NOMO-1 (cell line): ENCODE data around the gene NPY4R2.
"Not testable (repeated sequence)": the region's sequence is repeated elsewhere in the genome, so short reads cannot be mapped to it uniquely, and the experiment has no call there.

Experiments used
- DNase-seq, 2 experiments: peaks; one replicate each; lab custom pipeline; 2025; ENCODE audit not compliant: unreplicated experiment in 2 of 2; lab: John Stamatoyannopoulos, UW

NPY4R2 gene

DNA sequence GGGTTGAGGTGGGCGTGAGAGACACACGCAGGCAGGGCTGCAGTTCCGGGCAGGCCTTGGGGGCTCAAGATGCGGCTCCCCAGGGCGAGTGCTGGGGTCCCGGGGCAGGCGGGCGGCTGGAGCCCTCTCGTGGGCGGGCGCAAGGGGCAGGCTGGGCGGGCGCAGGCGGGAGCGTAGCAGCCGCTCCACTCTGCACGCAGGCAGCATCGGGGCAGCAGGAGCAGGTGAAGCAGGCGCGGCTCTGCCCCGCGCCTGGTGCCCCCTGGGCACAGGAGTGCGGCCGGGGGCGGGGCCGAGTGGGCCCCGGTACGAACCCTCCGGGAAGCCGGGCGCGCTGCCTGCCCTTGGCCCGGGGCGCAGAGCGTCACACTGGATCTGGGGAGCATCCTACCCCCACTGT, at the start of gene NPY4R2:
Gene NPY4R2 (plus strand): TSS at position 188 of the 400 bp plus-strand sequence. CDS start 3,326 bp downstream, outside the sequence.
- DNase-seq, result not testable (repeated sequence)

- DNase-seq, result not testable (repeated sequence)
Observed at GRCh38 chr10:47870887-47871286, 47.6 kb upstream of the NPY4R2 start.

DNA sequence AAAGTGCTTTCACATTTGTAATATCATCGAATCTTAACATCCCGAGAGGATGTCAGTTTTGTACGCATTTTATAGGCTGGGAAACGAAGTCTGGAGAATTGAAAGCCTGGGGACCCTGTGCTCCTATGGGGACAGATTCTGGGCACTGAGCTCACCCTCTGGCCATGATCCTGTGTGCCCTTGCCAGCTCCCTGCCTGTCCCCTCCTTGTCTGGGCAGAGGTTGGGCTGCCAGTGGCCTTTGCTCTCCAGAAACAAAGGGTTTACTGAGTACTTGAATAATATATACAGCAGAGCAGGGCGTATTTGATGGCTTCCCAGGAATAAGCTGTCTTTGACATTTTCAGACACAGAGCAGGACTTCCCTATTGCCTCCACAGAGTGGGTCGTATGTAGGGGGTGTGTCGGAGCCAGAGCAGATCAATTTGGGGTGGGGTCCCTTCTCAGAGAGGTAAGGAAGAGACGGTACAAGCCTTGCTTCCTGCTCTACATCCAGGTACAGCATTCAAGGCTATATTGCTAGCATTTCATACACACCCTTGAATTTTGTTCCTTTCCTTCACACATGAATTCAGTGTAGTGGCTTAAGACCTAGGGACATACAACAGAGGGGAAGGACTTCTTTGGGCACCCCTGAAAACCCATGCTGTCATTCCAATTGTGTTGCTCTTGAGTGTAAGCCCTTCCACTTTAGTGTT, 46.8 kb upstream of the NPY4R2 start:
- DNase-seq, result not testable (repeated sequence)

DNA sequence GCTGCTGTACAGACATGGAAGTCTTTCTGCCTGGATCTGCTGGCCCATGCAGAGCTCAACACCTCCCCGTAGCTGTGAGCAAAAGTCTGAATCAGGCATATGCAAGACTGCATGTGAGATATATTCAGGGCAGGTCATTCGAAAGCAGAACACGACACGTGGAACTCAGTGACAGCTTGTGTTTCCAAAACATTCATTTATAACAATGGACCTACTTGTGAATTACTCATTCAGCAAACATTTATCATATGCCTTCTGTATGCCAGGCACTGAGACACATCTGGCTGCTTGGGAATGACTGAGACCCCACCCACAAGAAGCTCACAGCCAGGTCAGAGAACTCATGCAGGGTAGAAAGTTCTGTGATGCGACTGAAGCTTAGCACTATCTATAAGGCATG, 46.2 kb upstream of the NPY4R2 start:
- DNase-seq, result not testable (repeated sequence)

GRCh38 chr10:47884239-47884638, 34.2 kb upstream of the NPY4R2 start:
- not testable (repeated sequence) for DNase-seq

GRCh38 chr10:47884934-47885333, 33.5 kb upstream of the NPY4R2 start:
- DNase-seq, result not testable (repeated sequence)

DNA sequence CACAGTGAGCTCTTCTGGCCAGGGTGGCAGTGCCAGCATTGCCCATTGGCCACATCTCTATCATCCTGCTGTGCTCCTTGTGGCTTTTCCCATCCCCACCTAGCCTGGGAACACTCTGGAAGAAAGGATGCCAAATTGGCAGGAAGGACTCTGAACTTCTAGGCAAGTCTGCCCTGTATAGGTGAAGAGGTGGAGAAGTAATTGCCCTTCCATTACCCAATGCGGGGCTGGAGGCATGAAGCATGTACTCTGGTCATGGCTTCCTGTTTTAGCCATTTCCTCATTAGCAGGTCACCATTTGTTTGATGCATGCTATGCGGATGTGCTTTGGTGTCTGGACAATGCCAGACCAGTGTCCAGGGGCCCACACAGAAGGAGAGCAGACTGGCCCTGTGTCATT, 32.1 kb upstream of the NPY4R2 start:
- not testable (repeated sequence) for DNase-seq

GRCh38 chr10:47886827-47887226, 31.6 kb upstream of the NPY4R2 start:
- DNase-seq, result not testable (repeated sequence)

DNA sequence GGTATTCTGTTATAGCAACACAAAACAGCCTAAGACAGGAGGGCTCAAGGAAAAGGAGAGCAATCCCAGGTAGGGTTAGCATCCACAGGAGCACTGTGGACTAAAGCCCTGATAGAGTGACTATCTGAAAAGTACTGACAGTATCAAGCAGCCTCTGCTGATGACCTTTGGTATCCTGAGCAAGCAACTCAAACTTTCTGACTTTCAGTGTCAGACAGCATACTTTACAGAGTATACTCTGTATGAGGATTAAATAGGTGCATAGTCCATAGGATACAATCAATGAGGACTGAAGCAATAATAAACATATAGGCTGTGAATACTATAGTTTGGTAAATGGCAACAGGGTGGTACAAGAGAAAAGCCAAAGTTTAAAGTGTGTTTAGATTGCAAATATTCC, 27.7 kb upstream of the NPY4R2 start:
- not testable (repeated sequence) for DNase-seq

DNA sequence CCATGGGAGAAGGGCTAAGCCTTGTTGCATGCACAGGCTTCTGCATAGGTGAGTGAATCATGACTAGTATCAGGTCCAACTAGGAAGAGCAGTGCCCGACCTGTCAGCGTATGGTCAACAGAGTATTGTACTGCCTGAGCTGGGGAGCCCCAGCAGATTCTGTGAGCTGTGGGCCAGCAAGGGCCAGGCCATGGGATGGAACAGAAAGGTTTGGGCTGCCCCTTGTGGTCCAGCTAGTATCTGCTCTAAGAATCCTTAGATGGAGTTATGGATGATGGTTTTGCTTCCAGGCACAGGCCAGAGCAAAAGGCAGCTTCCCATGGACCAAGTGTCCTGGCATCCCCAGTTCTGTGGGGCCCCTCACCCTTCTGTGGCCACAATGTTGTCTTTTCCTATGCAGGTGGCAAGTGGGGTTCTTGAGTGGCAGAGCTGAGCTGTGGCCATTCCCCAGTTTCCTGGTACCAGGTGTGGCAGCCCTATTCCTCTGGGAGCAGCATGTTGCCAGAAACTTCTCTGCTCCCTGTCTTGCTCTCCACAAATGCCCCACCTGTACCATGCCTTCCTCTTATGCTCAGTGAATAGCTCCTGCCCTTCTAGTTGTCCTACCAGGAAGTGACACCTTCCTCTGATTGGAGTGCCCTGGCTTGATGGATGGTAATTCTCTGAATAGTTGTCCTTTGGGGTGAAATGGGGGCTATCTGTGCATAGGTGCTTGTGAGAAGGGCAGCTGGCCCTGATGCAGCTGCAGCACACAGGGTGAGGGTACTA, 25.8 kb upstream of the NPY4R2 start:
- DNase-seq, result not testable (repeated sequence)

- DNase-seq, result not testable (repeated sequence)
Observed at GRCh38 chr10:47894571-47894970, 23.9 kb upstream of the NPY4R2 start.

GRCh38 chr10:47897813-47898212, 20.6 kb upstream of the NPY4R2 start:
- not testable (repeated sequence) for DNase-seq

DNA sequence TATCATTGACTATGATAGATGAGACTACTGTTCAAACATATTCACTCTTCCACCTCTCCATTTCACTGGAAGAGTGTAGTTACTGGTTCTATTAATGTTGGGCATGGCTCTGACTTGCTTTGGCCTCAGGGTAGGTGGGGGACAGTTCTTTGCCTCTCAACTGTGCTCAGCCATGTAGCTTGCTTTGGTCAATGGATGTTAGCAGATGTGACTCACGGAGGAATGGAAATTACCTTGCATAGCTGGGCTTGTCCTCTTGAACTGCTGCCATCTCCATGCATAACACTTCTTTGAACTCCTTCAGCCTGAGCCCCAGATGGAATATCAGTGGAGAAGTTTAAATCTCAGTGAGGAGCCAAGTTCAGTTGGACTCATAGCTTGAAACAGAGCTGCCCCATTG, 9.1 kb upstream of the NPY4R2 start:
- not testable (repeated sequence) for DNase-seq

DNA sequence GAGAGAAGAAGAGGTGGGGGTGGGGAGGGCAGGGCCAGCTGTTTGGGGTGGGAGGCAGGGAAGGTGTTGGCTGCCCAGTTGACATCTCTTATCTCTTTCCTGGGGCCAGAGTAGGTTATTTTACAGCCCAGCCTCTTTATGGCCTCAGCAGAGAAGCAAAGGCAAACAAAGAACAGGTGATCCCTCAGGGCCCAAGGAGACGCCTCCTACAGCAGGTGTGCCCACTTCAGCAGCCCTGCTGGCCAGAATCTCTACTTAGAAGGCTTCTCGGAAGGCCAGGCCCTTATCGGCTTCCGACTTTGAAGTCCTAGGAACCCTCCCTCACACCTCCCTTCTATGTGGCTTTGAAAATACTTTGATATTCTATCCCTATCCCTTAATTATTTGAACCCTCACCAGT, 8.0 kb upstream of the NPY4R2 start:
- DNase-seq, result not testable (repeated sequence)

- not testable (repeated sequence) for DNase-seq
Observed at GRCh38 chr10:47914052-47914451, 4.4 kb upstream of the NPY4R2 start.

- DNase-seq, result not testable (repeated sequence)
Observed at GRCh38 chr10:47915849-47916548, 2.5 kb upstream of the NPY4R2 start.

GRCh38 chr10:47920610-47921009, 2.1 kb downstream of the NPY4R2 start:
- DNase-seq, result not testable (repeated sequence)

DNA sequence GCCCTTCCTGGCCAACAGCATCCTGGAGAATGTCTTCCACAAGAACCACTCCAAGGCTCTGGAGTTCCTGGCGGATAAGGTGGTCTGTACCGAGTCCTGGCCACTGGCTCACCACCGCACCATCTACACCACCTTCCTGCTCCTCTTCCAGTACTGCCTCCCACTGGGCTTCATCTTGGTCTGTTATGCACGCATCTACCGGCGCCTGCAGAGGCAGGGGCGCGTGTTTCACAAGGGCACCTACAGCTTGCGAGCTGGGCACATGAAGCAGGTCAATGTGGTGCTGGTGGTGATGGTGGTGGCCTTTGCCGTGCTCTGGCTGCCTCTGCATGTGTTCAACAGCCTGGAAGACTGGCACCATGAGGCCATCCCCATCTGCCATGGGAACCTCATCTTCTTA, 4.0 kb downstream of the NPY4R2 start:
- DNase-seq, result not testable (repeated sequence)

DNA sequence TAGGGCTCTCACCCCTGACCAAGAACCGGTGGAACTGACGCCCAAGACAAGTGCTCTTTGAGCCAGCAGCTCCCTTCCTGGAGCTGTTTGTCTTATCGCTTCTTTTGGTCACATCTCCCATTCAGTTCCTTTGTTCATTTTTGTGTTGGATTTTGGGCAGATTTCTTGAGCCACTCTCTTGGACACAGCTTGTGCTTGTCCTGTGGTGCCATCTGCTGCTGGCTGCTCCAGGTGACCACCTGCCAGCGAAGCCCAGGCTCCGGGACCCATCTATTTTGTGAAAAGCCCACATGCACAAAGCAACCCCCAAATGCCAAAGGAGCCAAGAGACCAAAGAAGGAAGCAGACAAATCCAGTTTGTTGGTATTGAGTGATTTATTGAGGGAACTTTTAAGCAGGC, 6.2 kb downstream of the NPY4R2 start:
- DNase-seq, result not testable (repeated sequence)

DNA sequence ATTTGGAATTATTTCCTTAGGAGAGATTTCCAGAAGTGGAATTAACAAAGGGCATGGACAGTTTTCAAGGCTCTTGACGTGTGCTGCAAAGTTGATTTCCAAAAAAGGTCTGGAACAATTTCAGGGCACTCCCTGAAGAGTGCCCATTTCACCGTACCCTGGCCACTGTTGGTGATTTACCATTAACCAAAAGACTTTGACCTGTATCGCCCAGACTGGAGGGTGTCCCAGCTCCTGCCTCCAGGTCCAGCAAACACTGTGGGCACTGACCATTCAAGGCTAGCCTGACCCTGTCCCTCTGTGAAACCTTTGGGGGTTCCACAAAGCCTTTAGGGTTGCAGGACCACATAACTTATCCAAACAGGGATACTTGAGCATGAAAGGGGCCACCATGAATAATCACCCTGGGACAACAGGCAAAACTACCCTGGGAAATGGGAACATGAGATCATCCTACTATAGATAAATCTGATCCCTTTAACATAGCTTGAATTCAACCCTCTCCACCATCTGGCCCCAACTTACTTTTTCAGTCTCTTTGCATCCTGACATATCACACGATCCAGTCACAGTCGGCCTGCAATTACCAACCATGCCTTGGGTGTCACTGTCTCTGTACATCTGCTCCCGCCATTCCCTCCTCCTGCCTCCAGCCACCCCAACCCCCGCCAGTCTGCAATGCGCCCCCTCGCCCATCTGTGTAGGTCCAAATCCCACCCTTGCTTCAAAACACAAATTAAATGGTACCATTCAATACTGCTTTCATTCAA, 8.9 kb downstream of the NPY4R2 start:
- not testable (repeated sequence) for DNase-seq
